Activated CD4-positive, alpha-beta T cell treated with anti-CD3 and anti-CD28 coated beads for 4 hours (primary cell): ENCODE data around the gene SHKBP1.
"Not testable (repeated sequence)": the region's sequence is repeated elsewhere in the genome, so short reads cannot be mapped to it uniquely, and the experiment has no call there.

ENCODE experiments used
- DNase-seq, 2 donors: peaks; one replicate each; pipeline ENCODE4 v3.0.0-alpha.2; 2020

Gene SHKBP1, protein sequence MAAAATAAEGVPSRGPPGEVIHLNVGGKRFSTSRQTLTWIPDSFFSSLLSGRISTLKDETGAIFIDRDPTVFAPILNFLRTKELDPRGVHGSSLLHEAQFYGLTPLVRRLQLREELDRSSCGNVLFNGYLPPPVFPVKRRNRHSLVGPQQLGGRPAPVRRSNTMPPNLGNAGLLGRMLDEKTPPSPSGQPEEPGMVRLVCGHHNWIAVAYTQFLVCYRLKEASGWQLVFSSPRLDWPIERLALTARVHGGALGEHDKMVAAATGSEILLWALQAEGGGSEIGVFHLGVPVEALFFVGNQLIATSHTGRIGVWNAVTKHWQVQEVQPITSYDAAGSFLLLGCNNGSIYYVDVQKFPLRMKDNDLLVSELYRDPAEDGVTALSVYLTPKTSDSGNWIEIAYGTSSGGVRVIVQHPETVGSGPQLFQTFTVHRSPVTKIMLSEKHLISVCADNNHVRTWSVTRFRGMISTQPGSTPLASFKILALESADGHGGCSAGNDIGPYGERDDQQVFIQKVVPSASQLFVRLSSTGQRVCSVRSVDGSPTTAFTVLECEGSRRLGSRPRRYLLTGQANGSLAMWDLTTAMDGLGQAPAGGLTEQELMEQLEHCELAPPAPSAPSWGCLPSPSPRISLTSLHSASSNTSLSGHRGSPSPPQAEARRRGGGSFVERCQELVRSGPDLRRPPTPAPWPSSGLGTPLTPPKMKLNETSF

DNA sequence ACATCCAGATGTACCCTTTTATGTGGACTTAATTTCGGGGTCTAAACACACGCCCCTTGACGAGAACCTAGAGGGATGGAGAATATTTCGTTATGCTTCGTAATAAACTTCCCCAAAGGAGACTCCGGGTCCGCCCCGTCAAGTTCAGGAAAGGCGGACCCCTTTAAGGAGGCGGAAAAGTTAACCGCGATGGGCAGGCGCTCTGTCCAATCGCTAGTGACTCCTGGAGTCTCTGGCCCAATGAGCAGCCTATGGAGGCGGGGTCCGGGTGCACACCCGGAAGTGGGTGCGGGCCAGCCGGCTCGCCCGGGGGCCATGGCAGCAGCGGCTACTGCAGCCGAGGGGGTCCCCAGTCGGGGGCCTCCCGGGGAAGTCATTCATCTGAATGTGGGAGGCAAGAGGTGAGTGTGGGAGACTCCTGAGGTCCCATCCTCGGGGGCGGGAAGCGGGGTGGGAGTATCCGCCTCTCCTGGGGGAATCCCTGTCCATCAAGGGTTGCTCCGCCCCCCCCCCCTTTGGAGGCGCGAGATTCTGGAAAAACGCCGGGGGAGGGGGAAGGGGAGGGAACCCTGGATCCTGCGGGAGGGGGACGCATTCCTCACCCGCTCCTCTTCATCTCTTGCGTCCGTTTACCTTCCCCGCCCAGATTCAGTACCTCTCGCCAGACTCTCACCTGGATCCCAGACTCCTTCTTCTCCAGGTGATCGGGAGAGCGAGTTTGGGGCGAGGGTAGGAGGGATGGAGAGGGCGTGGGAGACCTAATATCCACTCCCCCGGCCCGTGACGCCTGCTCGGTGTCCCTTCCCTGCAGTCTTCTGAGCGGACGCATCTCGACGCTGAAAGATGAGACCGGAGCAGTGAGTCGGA lies at the start of gene SHKBP1:
TSS of gene SHKBP1 (plus strand) at position 289 of the 867 bp plus-strand sequence. CDS start at position 316, 27 bp downstream.
- DNase-seq: peak; percentile 92

DNA sequence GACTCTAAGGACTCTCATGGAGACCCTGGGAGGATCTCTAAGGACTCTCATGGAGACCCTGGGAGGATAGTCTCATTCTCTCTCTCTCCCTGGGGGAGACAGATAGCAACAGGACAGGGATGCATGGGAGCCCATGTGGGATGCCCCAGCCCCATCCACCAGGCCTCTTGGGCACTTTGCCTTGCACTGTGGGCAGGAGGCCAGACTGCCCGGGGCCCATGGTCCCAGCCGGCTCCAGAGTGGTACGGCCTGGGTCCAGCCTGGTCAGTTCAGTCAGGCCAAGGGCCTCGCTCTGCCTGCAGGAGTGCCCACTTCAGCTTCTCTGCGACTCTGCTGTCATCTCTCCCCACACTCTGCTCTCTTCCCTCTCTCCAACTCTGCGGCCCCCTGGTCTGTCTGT lies 48.6 kb upstream of the SHKBP1 start:
- no peak for DNase-seq

DNA sequence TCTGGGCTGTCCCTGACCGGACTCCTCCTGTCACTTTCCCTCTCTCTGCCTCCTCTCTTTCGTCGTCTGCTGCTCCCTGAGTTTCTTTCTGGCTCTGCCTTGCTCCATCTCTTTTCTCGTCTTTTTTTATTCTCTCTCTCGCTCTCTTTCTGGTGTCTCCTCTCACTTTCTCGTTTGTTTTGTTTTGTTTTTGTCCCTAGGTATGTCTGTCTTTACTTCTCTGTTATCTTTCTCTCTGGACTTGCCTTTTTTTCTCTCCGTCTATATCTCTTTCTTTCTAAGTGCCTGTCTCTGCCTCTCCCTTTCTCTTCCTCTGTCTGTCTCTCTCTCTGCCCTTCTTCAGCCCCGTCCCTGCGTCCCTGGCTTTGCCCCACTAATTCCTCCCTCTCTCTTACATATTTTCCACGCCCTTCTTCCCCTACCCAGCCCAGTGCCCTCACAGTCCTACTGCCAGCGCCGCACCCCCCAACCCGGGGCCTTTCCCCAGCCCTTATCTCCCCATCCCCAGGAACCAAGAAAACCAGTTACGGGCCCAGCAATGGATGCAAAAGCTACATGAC lies 48.1 kb upstream of the SHKBP1 start:
- DNase-seq: no peak

DNA sequence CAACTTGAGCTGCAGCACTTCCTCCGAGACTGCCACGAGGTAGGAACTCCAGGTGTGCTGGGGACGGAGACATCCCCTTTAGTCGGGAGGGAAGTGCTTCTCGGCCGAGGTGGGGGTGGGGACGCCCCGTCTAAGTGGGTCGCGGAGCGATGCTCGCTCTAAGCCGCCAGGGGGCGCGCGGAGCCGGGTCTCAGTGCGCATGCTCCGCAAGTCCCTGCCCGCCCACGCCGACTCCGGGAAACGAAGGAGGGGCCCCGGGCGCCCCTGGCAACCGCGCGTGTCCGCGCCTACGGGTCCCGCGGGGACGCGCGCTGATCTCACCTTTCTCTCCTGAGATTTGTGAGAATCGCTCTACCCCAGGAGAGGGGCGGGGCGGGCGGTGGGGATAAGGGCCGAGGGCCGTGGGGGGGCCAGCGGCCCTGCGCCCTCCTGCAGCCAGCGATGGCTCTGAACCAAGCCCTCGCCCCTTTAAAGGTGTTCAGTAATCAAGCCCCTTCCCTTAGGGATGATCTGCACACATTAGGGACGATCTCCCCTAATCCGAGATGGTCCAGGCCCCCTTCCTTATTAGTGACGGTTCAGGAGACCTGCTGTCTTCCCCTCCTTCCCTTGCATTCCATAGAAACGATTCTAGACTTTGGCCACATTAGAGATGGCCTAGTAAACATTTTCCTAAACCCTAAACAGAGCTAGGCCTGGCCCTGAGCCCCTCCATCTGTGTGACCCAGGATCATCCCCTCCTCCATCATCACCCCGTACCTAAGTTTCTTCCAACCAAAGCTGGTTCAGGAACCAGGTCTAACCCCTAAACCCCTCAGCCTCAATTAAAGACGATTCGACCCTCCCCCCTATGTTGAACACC lies 47.3 kb upstream of the SHKBP1 start:
- DNase-seq: peak; percentile 88 to 89

DNA sequence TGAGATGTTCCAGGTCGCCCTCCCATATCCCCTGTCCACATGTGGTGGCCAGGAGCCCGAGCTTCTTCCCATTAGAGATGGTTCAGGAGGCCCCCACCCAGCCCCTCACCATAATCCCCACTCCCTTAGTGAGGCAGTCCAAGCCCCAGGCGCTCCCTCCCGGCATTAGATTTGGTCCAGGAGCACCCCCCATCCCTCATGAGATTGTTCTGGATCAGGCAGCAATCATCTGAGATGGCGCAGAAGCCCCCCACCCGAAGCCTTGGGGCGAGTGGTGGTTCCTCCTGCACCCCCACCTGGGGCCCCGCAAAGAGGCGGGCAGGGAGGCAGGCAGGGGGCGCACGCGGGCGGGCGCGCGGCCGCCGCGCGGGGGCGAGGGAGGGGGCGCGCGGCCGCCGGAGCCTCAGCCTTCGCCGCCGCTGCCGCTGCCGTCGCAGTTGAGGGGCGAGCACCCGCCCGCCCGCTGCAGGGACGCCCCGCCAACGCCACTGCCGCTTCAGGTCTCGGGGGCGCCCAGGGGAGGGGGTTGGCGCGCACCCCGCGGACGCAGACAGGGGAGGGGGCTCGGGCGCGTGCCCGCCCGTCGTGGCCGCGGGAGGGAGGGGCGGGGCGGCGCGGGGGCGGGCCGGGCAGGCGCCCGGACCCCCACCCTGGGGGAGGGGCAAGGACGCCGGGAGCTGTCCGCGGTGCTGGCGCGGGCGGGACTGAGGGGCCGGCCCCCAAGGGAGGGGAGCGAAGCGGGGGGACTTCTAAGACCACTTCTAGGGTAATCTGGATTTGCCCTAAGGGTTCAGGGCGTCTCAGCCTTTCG lies 46.4 kb upstream of the SHKBP1 start:
- peak in 1 of 2 donors; percentile 16 for DNase-seq

DNA sequence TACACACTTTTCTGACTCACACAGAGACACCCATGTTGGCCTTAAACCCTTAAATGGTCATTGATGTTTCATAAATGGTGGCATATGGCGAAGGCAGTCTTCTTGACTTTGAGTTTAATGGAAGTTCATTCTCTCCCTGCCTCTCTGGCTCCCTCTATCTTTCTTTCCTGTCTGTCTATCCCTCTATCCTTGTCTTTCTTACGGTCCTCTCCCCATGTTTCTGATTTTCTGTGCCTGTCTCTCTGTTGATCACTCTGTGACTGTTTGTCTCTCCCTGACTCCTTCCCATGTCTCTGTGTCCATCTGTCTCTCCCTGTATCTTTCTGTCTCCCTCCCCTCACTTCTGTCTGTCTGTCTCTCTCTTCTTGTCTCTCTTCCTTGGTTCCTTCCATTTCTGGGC lies 43.2 kb upstream of the SHKBP1 start:
- no peak for DNase-seq

DNA sequence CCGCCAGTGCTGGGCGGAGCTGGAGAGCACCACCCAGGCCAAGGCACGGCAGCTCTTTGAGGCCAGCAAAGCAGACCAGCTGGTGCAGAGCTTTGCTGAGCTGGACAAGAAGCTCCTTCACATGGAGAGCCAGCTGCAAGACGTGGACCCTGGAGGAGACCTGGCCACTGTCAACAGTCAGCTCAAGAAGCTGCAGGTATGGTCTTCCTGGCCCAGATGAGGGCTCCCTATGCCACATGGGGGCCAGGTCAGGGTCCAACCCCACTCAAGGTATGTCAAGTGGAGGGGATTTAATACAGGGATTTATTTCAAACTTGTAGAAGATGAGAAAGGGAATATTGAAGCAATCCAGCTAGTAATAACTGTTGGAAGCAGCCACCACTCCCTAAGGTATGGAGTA lies 42.5 kb upstream of the SHKBP1 start:
- no peak for DNase-seq

DNA sequence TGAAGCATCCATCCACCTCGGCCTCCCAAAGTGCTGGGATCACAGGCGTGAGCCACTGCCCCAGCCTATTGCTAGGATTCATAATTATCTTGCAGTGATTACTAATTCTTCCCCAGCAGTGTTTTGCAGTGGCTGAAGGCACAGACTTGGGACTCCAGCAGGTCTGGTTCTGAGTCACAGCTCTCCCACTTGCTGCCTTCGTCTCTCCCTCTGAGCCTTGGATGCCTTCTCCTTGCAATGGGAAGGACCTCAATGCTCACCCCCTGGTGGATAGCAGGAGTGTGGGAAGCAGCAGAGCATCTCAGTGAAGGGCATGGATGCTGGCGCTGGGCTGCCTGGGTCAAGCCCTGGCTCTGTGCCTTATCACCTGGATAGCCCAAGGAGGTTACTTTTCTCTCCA lies 37.6 kb upstream of the SHKBP1 start:
- no peak for DNase-seq

DNA sequence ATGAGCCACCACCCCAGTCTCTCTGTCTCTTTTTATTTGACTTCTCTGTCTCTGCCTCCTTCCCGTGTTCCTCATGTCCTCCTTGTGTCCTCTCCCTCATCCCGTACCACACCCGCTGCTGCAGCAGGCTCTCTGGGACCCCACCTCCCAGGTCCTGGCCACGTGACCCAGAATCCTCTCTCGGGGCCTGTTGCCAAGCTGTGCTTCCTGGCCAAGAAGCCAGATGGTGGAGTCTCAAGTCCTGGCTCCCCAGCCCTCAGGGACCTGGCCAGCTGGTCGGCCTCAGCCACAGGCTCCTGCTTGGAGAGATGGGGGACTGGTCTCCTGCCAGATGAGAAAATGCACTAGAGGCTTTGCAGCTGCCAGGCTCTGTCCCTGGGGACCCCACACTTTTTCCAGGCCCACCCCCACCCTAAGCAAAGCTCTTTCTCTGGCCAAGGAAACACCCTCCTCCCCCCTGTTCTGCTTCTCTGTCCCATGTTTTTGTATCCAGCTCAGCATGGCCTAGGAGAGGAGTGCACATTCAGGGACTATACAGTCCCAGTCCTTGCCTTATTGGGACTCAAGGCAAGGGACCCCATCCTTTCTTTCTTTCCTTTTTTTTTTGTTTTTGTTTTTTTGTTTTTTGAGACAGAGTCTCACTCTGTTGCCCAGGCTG lies 34.3 kb upstream of the SHKBP1 start:
- no peak for DNase-seq

DNA sequence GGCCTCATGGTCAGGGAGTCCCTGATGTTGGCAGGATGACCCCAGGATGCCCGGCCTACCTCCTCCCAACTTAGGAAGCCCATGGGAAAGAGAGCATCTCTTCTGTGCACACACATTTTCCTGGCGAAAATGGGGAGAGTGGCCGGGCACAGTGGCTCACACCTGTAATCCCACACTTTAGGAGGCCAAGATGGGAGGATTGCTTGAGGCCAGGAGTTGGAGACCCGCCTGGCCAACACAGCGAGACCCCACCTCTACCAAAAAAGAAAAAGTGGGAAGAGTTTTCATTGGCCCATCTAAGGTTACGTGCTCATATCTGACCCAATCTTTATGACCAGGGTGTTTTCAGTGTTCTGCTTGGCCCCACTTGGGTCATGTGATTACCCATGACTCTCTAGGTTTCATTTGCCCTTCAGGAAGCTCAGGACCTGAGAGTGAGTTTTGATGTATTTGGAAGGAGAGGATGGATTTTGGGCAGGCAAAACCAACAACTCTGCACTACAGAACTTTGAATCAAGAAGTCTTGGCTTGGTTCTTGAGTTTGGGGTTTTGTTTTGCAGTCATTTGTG lies 33.6 kb upstream of the SHKBP1 start:
- no peak for DNase-seq

DNA sequence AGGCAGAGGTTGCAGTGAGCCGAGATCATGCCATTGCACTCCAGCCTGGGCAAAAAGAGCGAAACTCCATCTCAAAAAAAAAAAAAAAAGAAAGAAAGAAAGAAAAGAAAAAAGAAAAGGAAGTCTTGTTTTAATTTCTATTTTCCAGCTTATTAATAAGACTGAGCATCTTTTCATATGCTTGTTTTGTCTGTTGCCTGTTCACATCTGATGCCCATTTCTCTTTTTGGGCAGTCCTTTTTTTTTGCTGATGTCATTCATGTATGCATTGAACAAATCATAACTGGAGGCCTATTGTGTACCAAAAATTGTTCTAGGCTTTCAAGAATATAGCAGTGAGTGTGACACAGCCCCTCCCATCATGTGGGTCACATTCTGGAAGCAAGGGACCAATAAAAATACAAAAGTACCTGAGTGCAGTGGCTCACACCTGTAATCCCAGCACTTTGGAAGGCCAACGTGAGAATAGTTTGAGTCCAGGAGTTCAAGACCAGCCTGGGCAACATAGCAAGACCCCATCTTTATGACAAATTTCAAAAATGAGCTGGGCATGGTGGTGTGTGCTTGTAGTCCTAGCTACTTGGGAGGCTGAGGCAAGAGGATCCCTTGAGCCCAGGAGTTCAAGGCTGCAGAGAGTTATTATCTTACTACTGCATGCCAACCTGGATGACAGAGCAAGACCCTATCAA lies 30.4 kb upstream of the SHKBP1 start:
- not testable (repeated sequence) for DNase-seq

DNA sequence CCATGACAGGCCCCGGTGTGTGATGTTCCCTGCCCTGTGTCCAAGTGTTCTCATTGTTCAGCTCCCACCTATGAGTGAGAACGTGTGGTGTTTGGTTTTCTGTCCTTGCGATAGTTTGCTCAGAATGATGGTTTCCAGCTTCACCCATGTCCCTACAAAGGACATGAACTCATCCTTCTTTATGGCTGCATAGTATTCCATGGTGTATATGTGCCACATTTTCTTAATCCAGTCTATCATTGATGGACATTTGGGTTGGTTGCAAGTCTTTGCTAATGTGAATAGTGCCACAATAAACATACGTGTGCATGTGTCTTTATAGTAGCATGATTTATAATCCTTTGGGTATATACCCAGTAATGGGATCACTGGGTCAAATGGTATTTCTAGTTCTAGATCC lies 29.5 kb upstream of the SHKBP1 start:
- not testable (repeated sequence) for DNase-seq

DNA sequence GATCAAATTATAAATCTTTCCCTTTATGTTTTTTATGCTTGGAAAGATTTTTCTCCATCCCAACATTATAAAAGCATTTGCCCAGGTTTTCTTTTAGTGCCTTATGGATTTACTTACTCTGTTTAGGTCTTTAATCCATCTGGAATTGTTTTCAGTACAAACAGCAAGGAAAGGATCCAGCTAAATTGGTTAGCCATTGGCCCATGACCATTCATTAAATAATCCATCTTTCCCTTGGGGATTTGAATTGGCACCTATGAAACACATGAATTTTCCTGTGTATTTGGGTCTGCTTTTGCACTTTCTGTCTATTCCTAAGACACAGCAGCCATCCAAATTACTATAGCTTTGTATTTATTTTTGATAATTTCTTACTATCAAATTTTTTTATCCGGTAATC lies 28.8 kb upstream of the SHKBP1 start:
- no peak for DNase-seq

DNA sequence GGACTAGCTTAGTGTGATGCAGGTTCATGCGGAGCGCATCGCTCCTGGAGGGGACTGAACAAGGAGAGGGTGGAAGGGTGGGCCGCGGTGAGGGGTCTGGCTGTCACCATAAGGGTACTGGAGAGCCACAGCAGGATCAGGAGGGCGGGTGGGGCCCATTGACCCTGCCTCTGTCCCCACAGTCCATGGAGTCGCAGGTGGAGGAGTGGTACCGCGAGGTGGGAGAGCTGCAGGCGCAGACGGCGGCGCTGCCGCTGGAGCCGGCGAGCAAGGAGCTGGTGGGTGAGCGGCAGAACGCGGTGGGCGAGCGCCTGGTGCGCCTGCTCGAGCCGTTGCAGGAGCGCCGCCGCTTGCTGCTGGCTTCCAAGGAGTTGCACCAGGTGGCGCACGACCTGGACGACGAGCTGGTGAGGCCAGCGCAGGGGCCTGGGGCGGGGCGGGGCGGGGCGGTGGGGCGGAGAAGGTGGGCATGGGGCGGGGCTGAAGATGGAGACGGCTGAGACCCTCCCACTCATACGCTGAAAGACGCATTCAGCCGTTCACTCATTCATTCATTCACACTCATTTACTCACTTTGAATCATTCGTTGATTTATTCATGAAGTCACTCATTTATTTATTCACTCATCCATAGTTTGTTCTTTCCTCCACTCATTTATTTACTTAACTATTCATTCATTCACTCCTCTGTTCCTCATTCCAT lies 27.5 kb upstream of the SHKBP1 start:
- peak; percentile 75 for DNase-seq

DNA sequence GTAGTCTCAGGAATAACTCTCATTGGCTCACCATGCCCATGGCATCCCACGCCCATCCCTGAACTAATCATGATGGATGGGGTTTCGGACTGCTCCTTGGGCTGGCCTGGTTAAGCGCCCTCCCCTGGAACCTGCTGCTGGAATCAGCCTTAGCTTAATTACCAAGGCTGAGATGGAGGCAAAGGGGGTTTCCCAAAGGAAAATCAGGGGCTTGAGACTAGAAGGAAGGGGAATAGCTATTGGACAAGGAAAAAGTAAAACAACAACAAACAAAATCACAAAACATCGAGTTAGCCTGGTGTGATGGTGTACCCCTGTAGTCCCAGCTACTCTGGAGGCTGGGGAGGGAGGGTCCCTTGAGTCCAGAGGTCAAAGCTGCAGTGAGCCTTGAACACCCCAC lies 25.7 kb upstream of the SHKBP1 start:
- no peak for DNase-seq

DNA sequence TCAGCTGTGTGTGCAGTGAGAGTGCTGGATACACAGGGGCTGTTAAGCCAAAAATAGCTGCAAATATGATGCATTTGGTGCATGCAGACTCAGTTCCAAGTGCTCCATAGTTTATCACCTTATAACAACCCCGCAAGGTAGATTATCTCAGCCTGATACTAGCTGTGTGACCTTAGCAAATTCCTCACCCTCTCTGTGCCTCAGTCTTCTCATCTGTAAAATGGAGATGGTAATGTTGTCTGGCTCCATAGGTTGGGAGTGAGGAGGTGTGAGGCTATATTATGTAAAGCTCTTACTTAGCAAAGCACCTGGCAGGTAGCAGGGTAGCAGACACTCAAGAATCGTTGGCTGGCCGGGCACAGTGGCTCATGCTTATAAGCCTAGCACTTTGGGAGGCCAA lies 23.8 kb upstream of the SHKBP1 start:
- no peak for DNase-seq

DNA sequence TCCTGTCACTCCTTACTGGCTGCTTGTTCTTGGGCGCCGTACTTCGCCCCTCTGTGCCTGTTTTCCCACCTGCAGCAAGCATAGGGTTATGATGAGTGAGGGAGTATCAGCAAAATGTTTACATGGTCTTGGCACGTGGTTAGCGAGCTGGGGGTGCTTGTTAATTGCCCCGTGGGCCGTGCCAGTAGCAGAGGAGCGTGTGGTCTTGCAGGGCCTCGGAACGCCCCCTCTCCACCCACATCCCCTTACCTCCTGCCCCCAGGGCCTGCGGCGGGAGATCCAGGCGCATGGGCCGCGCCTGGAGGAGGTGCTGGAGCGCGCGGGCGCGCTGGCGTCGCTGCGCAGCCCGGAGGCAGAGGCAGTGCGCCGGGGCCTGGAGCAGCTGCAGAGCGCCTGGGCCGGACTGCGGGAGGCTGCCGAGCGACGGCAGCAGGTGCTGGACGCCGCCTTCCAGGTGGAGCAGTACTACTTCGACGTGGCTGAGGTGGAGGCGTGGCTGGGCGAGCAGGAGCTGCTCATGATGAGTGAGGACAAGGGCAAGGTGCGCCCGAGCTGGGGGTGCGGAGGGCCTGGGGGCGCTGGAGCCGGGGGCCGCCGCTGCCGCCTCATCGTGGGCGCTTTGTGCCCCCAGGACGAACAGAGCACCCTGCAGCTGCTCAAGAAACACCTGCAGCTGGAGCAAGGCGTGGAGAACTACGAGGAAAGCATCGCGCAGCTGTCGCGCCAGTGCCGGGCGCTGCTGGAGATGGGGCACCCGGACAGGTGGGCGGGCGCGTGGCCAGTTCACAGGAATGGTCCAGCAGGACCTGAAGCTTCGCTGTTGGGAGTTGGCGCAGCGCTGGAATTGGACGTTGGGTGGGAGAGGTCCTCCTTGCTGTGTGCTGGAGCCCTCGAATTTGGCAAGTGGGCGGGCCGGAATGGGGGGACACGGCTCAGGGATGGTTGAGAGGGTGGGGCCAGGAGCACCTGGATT lies 22.5 kb upstream of the SHKBP1 start:
- DNase-seq: no peak
